Endothelial cell of umbilical vein (primary cell): Measurements from ENCODE around the gene LENG9. TPM values are rescaled to one million over a fixed set of nuclear protein-coding genes. Genes with fewer than 3 reads are reported as not detected.

Experiments
- BruUV-seq: library from RNA; stranded (reverse); fragments of 400-500 nt; replicated peaks from 2 replicates; lab custom pipeline; 2021; lab: Mats Ljungman, UMichigan
- CTCF ChIA-PET: fragments of 300-600, 350-600 bp; sonication (Branson Sonifier 250); formaldehyde crosslinking; loops from one replicate; lab custom pipeline; 2021; ENCODE audit warnings: antibody characterized with exemption, inconsistent platforms; lab: Charles Lee
- POLR2A ChIA-PET: fragments of 300-600, 350-600 bp; sonication (Branson Sonifier 250); formaldehyde crosslinking; loops from one replicate; lab custom pipeline; 2021; ENCODE audit warnings: antibody characterized with exemption, inconsistent platforms; lab: Charles Lee
- DNase-seq: peaks from one replicate; pipeline ENCODE4 v3.0.0-alpha.2; 2011; ENCODE audit warnings: low read depth, low spot score
- FAIRE-seq: peaks from 2 replicates; lab custom pipeline; 2011; peaks lifted over from hg19 to GRCh38; lab: Jason Lieb, UNC
- H2AFZ ChIP-seq: 2 replicates; pipeline ENCODE4 v1.6.0; 2012; ENCODE audit warnings: low read depth, low read length, control low read depth, inconsistent platforms
- H3K27ac ChIP-seq: 2 replicates; pipeline ENCODE4 v1.5.1; 2011; ENCODE audit warnings: low read depth, mild to moderate bottlenecking, control low read depth, low read length, moderate library complexity; ENCODE audit not compliant: insufficient read depth
- H3K27me3 ChIP-seq, 2 experiments: 2 replicates each; pipeline versions ENCODE4 v1.6.0 to v1.6.1; 2011; ENCODE audit warnings: low read length in 2 of 2, mixed read lengths in 1 of 2; ENCODE audit not compliant: control insufficient read depth in 2 of 2, insufficient read depth in 2 of 2
- H3K36me3 ChIP-seq, 2 experiments: 2 replicates in 1 of 2; 3 replicates in 1 of 2; pipeline ENCODE4 v1.5.1; 2011; ENCODE audit warnings: low read length in 2 of 2, mild to moderate bottlenecking in 1 of 2, moderate library complexity in 1 of 2; ENCODE audit not compliant: control insufficient read depth in 2 of 2, insufficient read depth in 2 of 2; ENCODE audit errors: extremely low read depth in 1 of 2
- H3K4me1 ChIP-seq: 3 replicates; pipeline ENCODE4 v1.5.1; 2011; ENCODE audit warnings: mild to moderate bottlenecking, low read length; ENCODE audit not compliant: control insufficient read depth, insufficient read depth; ENCODE audit errors: extremely low read depth
- H3K4me2 ChIP-seq: 2 replicates; pipeline ENCODE4 v1.6.1; 2011; ENCODE audit warnings: low read length, control low read depth, mixed read lengths; ENCODE audit not compliant: insufficient read depth
- H3K4me3 ChIP-seq, 3 experiments: fragments of 200-600 bp in 1 of 3; sonication (generic), shearing (Covaris generic) in 1 of 3; replicated peaks in 1 of 3; 2 replicates each; pipeline ENCODE4 v1.5.1; 2011 to 2016; ENCODE audit warnings: control low read depth in 3 of 3, low read length in 3 of 3, mild to moderate bottlenecking in 2 of 3, inconsistent platforms in 1 of 3, low read depth in 1 of 3, moderate library complexity in 1 of 3; ENCODE audit not compliant: insufficient read depth in 1 of 3
- H3K79me2 ChIP-seq: 2 replicates; pipeline ENCODE4 v1.6.0; 2012; ENCODE audit warnings: low read length, inconsistent platforms; ENCODE audit not compliant: control insufficient read depth, insufficient read depth
- H3K9ac ChIP-seq: replicated peaks from 2 replicates; pipeline ENCODE3; 2011; ENCODE audit warnings: low read length, control low read depth; ENCODE audit not compliant: insufficient read depth; ENCODE audit errors: extremely low read depth
- H3K9me1 ChIP-seq: replicated peaks from 3 replicates; pipeline ENCODE4 v1.6.0; 2011; ENCODE audit warnings: mild to moderate bottlenecking, low read length; ENCODE audit not compliant: control insufficient read depth, insufficient read depth; ENCODE audit errors: extremely low read depth
- H3K9me3 ChIP-seq: replicated peaks from 2 replicates; pipeline ENCODE4 v1.5.1; 2012; ENCODE audit warnings: low read length, inconsistent platforms; ENCODE audit not compliant: control insufficient read depth, insufficient read depth
- H4K20me1 ChIP-seq: replicated peaks from 2 replicates; pipeline ENCODE3; 2011; ENCODE audit warnings: mild to moderate bottlenecking, low read length; ENCODE audit not compliant: control insufficient read depth, insufficient read depth; ENCODE audit errors: extremely low read depth
- EZH2 ChIP-seq: IDR thresholded peaks from 2 replicates; pipeline ENCODE4 v1.6.1; 2012; ENCODE audit warnings: borderline replicate concordance, low read depth, mild to moderate bottlenecking, moderate library complexity, low read length, inconsistent platforms; ENCODE audit not compliant: severe bottlenecking
- FOS ChIP-seq: IDR thresholded peaks from 2 replicates; pipeline ENCODE4 v1.6.1; 2011; ENCODE audit warnings: mild to moderate bottlenecking, low read length, moderate library complexity, borderline replicate concordance; ENCODE audit not compliant: insufficient read depth
- GATA2 ChIP-seq: IDR thresholded peaks from 2 replicates; pipeline ENCODE4 v1.7.0; 2011; ENCODE audit warnings: low read depth, mild to moderate bottlenecking, moderate library complexity, mixed read lengths, low read length; ENCODE audit not compliant: insufficient read length, insufficient read depth
- JUN ChIP-seq: IDR thresholded peaks from 2 replicates; pipeline ENCODE4 v1.6.1; 2011; ENCODE audit warnings: borderline replicate concordance, low read depth; ENCODE audit not compliant: insufficient read length, insufficient read depth
- MYC ChIP-seq: IDR thresholded peaks from one replicate; pipeline ENCODE4 v1.6.1; 2011; ENCODE audit warnings: mild to moderate bottlenecking, low read depth, low read length
- POLR2A ChIP-seq: IDR thresholded peaks from 2 replicates; pipeline ENCODE4 v1.6.1; 2012; ENCODE audit warnings: low read depth, mild to moderate bottlenecking, control low read depth, low read length
- POLR2AphosphoS5 ChIP-seq: IDR thresholded peaks from 2 replicates; pipeline ENCODE4 v1.6.1; 2012; ENCODE audit warnings: low read depth, mild to moderate bottlenecking, control low read depth, low read length, moderate library complexity; ENCODE audit not compliant: insufficient read depth
- dilution Hi-C: fragments of 300-500 bp; cut with MboI; formaldehyde crosslinking; loops from one replicate; pipeline ENCODE4 v1.15.0; 2019; ENCODE audit warnings: low sequenced_read_pairs; ENCODE audit not compliant: extremely low pct_ligation_motif_present
- intact Hi-C: fragments of 100-400 bp; cut with micrococcal nuclease; formaldehyde crosslinking; loops from one replicate; pipeline ENCODE4 v1.10.0; 2022
- polyA plus RNA-seq, 4 experiments: library from polyadenylated mRNA; depleted of rRNA in 3 of 4; stranded (reverse) in 3 of 4; unstranded in 1 of 4; fragments of >200 nt; gene quantifications; 2 replicates each; pipeline versions ENCODE4 v1.2.1 to v1.2.3, GENCODE V29; 2011 to 2012; ENCODE audit warnings: missing spikeins in 1 of 4
- total RNA-seq: library from RNA; stranded (reverse); gene quantifications from 2 replicates; pipeline ENCODE4 v1.2.3, GENCODE V29; 2021
- TF ChIP-seq, protein P1 (sequence below): IDR thresholded peaks from 2 replicates; pipeline ENCODE4 v1.6.1; 2011; ENCODE audit not compliant: insufficient read depth, insufficient read length
- TF ChIP-seq, protein P2 (sequence below), 2 donors: IDR thresholded peaks; 1 replicate in 1 of 2; 2 replicates in 1 of 2; pipeline ENCODE4 v1.5.1; 2011; ENCODE audit warnings: low read length in 2 of 2, mild to moderate bottlenecking in 2 of 2, moderate library complexity in 2 of 2, control low read depth in 1 of 2, inconsistent platforms in 1 of 2, low read depth in 1 of 2; ENCODE audit not compliant: insufficient read depth in 1 of 2; ENCODE audit errors: extremely low read depth in 1 of 2

The LENG9 gene
- total and polyA plus RNA-seq, 2 donors (not counting 3 experiments of a cell fraction or from before 2014, with no cell fraction given) = 0.97 to 2.8 TPM

GRCh38 chr19:54484451-54484850 lies 20.9 kb upstream of the LENG9 start:
- POLR2A ChIA-PET = no interaction called here

More at GRCh38 chr19:54484451-54484850, 20.9 kb upstream of the LENG9 start:
- no peak overlapping the region for H3K4me3 ChIP-seq
- no peaks in the 10 kb centered on the region for H3K4me1 ChIP-seq
- TF ChIP-seq JUN (no peak), POLR2AphosphoS5 (no peak), EZH2 (no peak), FOS (no peak), GATA2 (no peak), MYC (no peak), POLR2A (no peak)
- TF ChIP-seq, protein P1, sequence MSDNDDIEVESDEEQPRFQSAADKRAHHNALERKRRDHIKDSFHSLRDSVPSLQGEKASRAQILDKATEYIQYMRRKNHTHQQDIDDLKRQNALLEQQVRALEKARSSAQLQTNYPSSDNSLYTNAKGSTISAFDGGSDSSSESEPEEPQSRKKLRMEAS = no peak
- TF ChIP-seq, protein P2, sequence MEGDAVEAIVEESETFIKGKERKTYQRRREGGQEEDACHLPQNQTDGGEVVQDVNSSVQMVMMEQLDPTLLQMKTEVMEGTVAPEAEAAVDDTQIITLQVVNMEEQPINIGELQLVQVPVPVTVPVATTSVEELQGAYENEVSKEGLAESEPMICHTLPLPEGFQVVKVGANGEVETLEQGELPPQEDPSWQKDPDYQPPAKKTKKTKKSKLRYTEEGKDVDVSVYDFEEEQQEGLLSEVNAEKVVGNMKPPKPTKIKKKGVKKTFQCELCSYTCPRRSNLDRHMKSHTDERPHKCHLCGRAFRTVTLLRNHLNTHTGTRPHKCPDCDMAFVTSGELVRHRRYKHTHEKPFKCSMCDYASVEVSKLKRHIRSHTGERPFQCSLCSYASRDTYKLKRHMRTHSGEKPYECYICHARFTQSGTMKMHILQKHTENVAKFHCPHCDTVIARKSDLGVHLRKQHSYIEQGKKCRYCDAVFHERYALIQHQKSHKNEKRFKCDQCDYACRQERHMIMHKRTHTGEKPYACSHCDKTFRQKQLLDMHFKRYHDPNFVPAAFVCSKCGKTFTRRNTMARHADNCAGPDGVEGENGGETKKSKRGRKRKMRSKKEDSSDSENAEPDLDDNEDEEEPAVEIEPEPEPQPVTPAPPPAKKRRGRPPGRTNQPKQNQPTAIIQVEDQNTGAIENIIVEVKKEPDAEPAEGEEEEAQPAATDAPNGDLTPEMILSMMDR (IDR thresholded peaks at IDR 0.05; ENCODE audit: extremely low read depth in 1 of 2, insufficient read depth in 1 of 2, low read depth in 1 of 2, low read length in 2 of 2) = no peak
- H2AFZ ChIP-seq = no peak overlapping the region
- H3K27ac ChIP-seq = no peak overlapping the region
- no peak overlapping the region for H3K9ac ChIP-seq
- BruUV-seq = no TSS peak
- CTCF ChIA-PET = no interaction called here
- H3K36me3 ChIP-seq = no peaks in the 10 kb centered on the region
- dilution Hi-C loops = no loop called here
- intact Hi-C loops = no loop called here
- H3K4me2 ChIP-seq = no peak overlapping the region
- DNase-seq (no peak), FAIRE-seq (no peak)
- H3K79me2 ChIP-seq = no peaks in the 10 kb centered on the region
- H3K9me3 ChIP-seq = no peaks in the 10 kb centered on the region
- no peaks in the 10 kb centered on the region for H4K20me1 ChIP-seq
- no peaks in the 10 kb centered on the region for H3K9me1 ChIP-seq
- H3K27me3 ChIP-seq = no peaks in the 10 kb centered on the region
